T47D (cell line): Measurements from ENCODE around the gene ZFP36L1.

Source experiments
- DNase-seq, 2 experiments: peaks; one replicate each; pipeline versions ENCODE4 v3.0.0 to v3.0.0-alpha.2; 2011 to 2012; ENCODE audit warnings: low read depth in 1 of 2, low spot score in 1 of 2
- JUND ChIP-seq: IDR thresholded peaks from 2 replicates; pipeline ENCODE4 v1.6.1; 2012; ENCODE audit warnings: low read depth
- in situ Hi-C: cut with HindIII; loops from 2 replicates; pipeline ENCODE4 v1.10.0; 2016; ENCODE audit warnings: low sequenced_read_pairs, low pct_unique_long_range_greater_than_20kb

ZFP36L1 gene

DNA sequence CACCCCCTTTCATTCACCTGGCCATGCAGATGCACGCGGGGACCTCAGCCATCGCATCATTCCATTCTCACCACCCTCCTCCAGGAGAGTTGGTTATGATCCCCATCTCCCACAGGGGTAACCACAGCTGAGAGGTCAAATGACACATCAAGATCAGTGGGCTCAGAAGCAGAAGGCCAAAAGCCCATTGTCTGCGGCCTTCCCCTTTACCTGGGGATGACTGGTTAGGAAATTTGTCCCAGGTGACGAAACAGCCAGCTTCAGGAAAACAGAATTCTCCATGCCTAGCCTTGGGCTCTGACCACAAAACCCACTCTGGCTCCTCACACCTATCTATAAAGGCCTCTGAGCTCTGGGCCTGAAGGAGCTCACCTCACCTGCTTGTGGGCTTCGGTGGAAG lies 36.1 kb downstream of the ZFP36L1 start:
- in situ Hi-C loops = no loop called here
- TF ChIP-seq JUND = no peak
- DNase-seq = no peak

DNA sequence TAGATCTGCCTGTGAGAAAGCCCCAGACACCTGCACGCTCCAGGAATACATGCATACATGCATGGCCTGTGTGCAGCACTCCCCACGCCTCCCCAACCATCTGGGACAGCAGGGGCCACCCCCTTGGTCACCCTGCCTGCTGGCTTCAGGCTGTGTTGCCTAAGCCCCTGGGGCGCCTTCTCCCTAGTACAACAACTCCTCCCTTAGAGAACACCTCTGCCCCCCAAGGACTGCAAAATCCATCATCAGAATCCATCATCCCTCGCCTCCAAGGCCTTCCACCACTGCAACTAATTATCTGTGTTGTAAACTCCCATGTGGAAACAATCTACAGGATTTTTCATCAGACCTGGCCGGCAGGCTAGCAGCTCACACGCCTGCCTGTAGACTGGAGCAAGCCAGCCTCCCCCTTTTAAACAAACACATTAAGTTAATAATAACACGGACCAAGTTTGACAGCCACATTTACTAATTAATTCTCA lies 36.8 kb downstream of the ZFP36L1 start:
- no peak for TF ChIP-seq JUND
- DNase-seq = no peak
- in situ Hi-C loops = no loop called here

DNA sequence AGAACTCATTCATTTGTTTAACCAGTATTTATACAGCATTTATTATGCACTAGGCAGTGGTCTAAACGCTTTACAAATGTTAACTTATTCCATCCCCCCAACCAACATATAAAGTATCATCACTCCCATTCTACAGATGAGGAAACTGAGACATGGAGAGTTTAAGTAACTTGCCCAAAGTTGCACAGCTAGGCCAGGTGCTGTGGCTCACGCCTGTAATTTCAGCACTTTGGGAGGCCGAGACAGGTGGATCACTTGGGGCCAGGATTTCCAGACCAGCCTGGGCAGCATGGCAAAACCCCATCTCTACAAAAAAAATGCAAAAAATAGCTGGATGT lies 37.9 kb downstream of the ZFP36L1 start:
- in situ Hi-C loops = no loop called here
- no peak for TF ChIP-seq JUND
- DNase-seq = no peak

DNA sequence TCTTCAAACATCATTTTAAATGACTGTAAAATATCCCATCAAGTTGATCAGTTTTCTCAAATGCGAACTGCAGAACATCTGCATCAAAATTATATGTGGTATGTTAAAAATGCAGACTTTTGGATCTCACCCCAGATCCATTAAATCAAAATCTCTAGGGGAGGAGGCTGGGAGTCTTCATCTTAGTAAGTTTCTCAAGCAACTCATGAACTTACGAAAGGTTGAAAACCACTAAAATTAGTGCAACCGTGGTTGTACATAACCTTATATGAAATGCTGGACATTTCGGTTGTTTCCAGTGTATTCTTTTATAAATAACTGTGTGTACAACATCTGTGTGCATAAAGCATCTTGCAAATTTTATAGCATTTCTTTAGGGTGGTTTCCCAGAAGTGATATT lies 39.2 kb downstream of the ZFP36L1 start:
- TF ChIP-seq JUND = no peak
- in situ Hi-C loops = no loop called here
- DNase-seq = no peak

DNA sequence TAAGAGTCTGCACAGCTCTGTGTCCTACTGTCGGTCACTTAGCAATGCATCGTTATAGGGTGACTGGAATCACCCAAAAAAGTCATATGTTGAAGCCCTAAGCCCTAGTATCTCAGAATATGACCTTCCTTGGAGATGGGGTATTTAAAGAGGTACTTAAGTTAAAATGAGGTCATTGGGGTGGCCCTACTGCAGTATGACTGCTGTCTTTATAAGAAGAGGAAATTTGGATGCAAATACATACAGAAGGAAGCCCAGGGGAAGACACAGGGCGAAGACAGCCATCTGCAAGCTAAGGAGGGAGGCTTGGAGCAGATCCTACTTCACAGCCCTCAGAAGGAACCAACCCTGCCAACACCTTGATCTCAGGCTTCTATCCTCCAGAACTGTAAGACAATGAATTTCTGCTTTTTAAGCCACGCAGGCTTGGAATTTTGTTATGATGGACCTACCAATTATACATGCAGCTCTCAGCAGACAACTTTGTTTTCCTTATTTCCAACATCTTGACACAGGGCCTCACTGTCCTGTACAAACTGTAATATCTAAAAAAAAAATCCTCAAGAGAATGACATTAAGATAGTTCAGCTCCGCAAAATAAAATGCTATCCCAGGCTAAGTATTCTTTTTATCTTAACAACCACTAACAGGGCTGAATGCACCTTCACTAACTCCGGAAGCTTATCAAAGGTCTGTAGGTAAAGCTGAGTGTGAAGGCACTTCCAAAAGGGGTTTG lies 40.4 kb downstream of the ZFP36L1 start:
- TF ChIP-seq JUND = no peak
- in situ Hi-C loops = no loop called here

DNA sequence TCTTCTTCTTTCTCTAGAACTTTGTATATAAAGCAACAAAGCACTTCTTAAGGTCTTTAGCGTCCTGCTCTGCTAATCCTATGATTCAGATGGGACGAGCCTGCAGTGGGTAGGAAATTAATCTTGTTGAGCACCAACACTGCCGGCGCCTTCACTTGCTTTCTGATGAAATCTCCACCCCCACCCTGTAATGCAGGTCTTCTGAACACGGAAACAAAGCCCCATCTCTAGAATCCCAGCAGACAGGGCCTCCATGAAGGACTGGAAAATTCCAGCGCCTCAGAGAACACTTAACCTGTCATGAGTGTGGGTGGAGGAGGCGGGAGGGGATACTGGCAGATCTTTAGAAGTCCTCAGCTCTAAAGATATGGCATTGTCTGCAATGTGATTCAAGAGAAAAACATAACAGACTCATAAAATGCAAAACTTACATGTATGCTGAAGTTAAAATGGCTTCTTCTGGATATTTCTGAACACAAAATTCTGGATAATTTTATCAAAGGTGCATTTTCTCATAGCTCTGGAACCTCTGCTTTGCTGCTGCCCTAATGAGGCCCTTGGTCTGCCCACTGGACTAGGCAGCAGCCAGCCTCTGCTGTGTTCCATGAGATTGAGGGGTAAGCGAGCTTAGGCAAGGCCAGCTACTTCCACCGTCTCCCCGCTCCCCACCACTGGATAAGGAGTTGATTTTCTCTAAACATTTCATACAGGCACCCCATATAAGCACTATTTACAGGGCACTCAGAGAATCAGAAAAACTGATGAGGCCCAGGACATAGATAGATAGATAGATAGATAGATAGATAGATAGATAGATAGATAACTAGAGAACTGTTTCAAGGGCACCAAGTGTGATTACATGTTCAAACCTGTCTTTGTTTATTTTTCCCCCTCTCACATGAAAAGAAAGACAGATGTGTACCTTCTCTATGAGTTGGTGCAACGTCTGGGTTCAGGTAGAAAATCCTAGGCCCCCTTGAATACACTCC lies 43.1 kb downstream of the ZFP36L1 start:
- no peak for DNase-seq
- TF ChIP-seq JUND = no peak
- in situ Hi-C loops = no loop called here

More for the DNA sequence above, 40.4 kb downstream of the ZFP36L1 start:
- DNase-seq = no peak

DNA sequence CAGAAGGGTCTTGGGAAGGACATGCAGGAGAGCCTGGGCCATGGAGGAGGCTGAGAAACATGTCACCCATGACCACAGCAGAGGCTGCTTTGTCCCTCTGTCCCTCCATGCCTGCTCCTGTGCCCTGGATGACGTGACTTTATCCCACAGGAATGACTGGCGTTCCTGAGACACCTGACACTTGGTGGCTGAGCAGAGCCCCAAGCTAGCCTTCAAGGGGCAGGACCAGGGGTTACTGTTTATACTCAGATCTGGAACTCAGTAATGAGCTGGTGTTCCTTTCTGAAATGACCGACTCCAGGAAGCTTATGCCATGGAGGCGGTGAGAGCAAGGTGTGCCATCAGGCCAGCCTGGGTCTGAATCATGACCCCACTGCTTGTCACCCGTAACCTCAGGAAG lies 44.2 kb downstream of the ZFP36L1 start:
- in situ Hi-C loops = no loop called here
- DNase-seq = peak in 1 of 2 experiments; percentile 40
- no peak for TF ChIP-seq JUND

DNA sequence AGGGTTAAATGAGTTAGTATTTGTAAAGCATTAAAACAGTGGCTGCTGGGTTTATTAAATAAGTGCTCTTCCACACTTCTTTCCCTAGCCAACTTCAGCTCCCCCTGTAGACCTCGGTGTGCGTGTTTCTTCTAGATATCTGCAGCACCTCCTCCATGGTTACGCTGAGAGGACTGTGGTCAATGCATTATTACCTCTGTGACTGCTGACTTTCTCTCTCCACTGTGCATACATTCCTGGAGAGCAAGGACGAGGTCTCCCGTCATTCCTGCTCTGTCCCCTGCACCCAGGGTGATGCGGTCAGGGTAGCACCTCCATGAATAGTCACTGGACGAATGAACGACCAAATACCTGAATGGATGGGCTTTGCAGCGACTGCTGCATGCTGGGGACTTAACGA lies 44.6 kb downstream of the ZFP36L1 start:
- no peak for TF ChIP-seq JUND
- in situ Hi-C loops = no loop called here
- no peak for DNase-seq

DNA sequence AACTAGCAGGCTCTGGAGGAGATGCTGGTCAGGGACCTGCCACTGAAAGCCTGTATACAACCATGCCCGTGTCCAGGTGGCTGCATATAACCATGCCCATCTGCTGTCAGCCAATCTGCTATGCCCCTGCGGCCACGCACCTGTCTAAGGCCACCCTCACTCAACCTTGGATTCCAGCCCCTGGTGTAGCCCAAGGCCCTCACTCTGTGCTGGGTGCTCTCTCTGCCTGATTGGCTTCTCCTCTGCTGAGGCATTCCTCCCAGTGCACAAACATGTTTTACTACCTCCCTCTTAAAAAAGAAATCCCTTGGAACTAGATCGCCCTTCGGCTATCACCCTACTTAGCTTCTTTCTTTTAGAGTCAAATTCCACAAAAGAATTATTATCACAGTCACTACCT lies 45.5 kb downstream of the ZFP36L1 start:
- no peak for TF ChIP-seq JUND
- peak; percentile 30 to 69 for DNase-seq

DNA sequence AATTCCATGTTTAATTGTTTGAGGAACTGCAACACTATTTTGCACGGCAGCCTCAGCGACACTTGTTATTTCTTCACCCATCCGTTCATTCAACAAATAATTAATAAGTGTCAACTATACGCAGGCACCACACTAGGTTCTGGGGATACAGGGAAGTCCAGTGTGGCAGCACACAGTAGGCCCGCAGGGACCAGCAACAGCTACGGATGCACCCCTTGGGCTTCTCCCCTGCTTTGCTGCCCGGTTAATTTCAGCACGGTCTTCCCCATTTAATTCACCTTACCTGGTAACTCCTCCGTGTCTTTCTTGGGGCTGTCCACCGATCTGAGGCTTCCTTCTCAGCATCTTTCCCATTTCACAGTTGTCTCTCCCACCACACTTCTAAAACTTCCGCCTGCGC lies 48.3 kb downstream of the ZFP36L1 start:
- in situ Hi-C loops = no loop called here
- DNase-seq = no peak
- no peak for TF ChIP-seq JUND

More for the DNA sequence above, 45.5 kb downstream of the ZFP36L1 start:
- in situ Hi-C loops = no loop called here

DNA sequence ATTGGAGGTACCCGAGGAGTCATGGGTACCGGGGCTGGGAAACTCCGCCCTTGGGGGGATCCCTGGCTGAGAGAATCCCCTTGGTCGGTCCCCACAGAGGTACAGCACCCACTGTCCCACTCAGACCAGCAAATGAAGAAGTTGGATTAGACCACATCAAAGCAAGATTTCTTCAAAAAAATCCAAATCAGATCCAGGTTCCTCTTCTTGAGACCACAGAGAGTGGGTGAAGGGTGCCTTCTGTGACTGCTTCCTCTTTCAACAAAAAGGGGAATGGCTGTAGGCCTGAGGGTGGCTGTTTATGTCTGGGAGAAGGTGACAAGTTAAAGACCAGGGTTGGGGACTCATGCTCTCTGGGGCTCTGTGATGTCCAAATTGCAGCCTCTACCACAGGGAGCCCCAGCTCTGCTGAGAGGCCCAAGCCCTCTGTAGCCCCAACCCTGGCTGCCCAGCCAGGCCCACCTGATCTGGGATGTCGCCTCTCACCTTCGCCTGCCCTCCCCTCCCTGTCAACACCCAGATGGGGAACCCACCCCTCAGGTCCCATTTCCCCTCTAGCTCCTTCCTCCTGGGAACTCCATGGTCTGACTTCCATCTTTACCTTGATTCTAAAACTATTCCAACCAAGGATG lies 50.9 kb downstream of the ZFP36L1 start:
- in situ Hi-C loops = no loop called here
- no peak for TF ChIP-seq JUND

DNA sequence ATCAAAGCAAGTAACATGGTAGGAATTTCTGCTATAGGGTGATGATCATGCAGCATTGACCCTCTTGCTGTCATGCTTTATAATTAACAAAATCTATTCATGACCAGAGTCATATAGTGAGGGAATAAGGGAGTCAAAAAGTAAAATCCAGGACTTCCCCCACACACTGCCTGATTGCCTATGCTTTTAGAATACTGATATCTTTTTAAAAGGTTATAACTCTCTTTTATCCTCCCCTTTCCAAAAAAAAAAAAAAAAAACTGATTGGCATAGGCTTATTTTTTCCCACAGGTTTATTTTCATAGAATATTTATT lies 51.4 kb downstream of the ZFP36L1 start:
- in situ Hi-C loops = no loop called here

More for the DNA sequence above, 50.9 kb downstream of the ZFP36L1 start:
- no peak for DNase-seq

DNA sequence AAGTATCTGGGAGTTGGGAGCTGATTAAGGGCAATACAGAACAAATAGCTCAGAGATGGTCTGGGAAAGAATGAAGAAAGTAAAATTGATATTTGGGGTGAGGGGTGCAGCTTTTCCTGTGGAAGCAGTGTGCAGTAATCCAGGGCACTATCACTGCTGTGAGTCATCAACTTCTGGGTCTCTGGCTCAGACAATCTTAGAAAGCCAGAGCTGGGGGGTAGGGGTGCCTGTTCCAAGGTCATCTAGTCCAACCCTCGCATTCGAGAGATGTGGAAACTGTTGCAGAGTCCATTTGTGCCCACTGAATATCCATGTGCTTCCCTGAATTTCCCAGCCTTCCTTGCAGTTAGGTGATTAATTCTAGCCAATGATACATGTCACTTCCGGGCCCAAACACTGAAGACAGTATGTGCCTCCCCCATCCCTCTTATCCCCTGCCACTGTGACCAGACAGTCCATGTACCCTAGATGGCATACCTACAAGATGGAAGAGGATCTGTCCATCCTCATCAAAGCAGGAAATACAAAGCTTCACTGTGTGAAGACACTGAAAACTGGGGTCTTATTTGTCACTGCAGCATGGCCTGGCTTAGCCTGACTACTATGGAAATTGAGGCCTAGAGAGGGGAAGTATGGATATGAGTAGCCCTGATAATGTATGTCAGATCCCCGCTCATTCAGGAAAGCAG lies 51.9 kb downstream of the ZFP36L1 start:
- TF ChIP-seq JUND = no peak
- in situ Hi-C loops = no loop called here
- DNase-seq = no peak

More for the DNA sequence above, 51.4 kb downstream of the ZFP36L1 start:
- no peak for DNase-seq
- TF ChIP-seq JUND = no peak
